ENCODE data around the gene NEUROD2. TPM values are rescaled to one million over a fixed set of nuclear protein-coding genes. Genes with fewer than 3 reads are reported as not detected.
A peak's percentile ranks its signal among the peaks of the same experiment; 100 is the strongest.

NEUROD2 gene
- total and polyA plus RNA-seq, 2 of the 13 experiments (the other 11 are each of a cell fraction or from before 2014, with no cell fraction given), result not detected

DNA sequence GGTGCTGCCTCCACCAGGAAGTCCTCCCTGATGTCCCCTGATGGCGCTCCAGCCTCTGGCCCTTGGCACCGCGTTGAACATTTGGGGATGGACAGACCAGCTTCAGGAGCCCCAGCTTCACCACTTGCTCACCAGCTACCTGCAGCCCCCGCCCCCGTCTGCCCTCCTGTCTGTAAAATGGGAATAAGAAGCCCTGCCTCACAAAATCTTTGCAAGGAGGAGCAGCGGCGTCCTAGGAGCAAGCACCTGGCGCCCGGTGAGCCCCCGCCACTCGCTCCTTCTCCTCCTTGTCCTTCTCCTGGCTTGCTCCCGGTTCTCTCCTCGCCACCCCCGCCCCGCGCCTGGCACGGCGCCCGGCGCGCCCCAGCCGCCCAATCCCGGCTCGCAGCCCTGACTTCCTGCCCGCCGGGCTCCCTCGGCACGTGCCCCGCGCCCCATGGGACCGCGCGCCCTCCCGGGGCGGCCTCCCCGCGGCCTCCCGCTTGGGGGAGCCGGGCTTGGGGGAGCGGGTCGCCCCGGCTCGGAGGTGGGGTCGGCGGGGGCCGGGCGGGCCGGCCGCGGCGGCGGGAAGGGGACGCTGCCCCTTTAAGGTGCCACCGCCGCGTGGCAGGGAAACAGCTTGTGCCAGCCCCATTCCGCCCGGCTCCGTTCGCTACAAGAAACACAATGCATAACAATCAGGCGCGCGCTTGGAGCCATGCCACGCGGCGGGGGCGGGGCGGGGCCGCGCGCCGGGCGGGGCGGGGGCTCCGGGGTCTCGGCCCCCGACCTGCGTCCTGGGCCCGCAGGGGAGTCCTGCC, 9.9 kb upstream of the NEUROD2 start (continued):
- TF ChIP-seq, protein P1, sequence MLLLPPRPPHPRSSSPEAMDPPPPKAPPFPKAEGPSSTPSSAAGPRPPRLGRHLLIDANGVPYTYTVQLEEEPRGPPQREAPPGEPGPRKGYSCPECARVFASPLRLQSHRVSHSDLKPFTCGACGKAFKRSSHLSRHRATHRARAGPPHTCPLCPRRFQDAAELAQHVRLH (CRISPR knock-in tag; IDR thresholded peaks at IDR 0.05; ENCODE audit: borderline replicate concordance, low read depth), result no peak
- TF ChIP-seq MEIS2 (CRISPR knock-in tag; IDR thresholded peaks at IDR 0.05) (0 out of 2 replicates have a peak, but pooled peaks have one; percentile 51), ZBTB7A (CRISPR knock-in tag; IDR thresholded peaks at IDR 0.05) (no peak), KDM1A (CRISPR knock-in tag; IDR thresholded peaks at IDR 0.05) (no peak), REPIN1 (CRISPR knock-in tag; IDR thresholded peaks at IDR 0.05; ENCODE audit: borderline replicate concordance, low read depth) (no peak), GABPB1 (CRISPR knock-in tag; IDR thresholded peaks at IDR 0.05) (peak; percentile 57; the same call in 1 of the 2 replicates), SOX5 (CRISPR knock-in tag; IDR thresholded peaks at IDR 0.05; ENCODE audit: borderline replicate concordance) (no peak), ZNF263 (CRISPR knock-in tag; IDR thresholded peaks at IDR 0.05) (no peak), AGO2 (optimal IDR thresholded peaks at IDR 0.05; ENCODE audit: low read depth, low read length) (no peak), RNF2 (conservative IDR thresholded peaks at IDR 0.05; ENCODE audit: low read depth) (no peak), SALL2 (CRISPR knock-in tag; IDR thresholded peaks at IDR 0.05) (no peak; the same call in 1 of the 2 replicates), MAFF (IDR thresholded peaks at IDR 0.05; ENCODE audit: low read depth, low read length) (no peak), ZNF737 (CRISPR knock-in tag; IDR thresholded peaks at IDR 0.05; ENCODE audit: borderline replicate concordance) (no peak), XBP1 (CRISPR knock-in tag; IDR thresholded peaks at IDR 0.05) (no peak), NPAS2 (CRISPR knock-in tag; IDR thresholded peaks at IDR 0.05; ENCODE audit: borderline replicate concordance) (no peak), ZNF670 (CRISPR knock-in tag; IDR thresholded peaks at IDR 0.05; ENCODE audit: borderline replicate concordance) (no peak)
- TF ChIP-seq, protein P2, sequence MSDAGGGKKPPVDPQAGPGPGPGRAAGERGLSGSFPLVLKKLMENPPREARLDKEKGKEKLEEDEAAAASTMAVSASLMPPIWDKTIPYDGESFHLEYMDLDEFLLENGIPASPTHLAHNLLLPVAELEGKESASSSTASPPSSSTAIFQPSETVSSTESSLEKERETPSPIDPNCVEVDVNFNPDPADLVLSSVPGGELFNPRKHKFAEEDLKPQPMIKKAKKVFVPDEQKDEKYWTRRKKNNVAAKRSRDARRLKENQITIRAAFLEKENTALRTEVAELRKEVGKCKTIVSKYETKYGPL (CRISPR knock-in tag; IDR thresholded peaks at IDR 0.05), result no peak
- TF ChIP-seq, protein P3, sequence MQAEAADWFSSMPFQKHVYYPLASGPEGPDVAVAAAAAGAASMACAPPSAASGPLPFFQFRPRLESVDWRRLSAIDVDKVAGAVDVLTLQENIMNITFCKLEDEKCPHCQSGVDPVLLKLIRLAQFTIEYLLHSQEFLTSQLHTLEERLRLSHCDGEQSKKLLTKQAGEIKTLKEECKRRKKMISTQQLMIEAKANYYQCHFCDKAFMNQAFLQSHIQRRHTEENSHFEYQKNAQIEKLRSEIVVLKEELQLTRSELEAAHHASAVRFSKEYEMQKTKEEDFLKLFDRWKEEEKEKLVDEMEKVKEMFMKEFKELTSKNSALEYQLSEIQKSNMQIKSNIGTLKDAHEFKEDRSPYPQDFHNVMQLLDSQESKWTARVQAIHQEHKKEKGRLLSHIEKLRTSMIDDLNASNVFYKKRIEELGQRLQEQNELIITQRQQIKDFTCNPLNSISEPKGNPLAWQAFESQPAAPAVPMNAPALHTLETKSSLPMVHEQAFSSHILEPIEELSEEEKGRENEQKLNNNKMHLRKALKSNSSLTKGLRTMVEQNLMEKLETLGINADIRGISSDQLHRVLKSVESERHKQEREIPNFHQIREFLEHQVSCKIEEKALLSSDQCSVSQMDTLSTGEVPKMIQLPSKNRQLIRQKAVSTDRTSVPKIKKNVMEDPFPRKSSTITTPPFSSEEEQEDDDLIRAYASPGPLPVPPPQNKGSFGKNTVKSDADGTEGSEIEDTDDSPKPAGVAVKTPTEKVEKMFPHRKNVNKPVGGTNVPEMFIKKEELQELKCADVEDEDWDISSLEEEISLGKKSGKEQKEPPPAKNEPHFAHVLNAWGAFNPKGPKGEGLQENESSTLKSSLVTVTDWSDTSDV (CRISPR knock-in tag; IDR thresholded peaks at IDR 0.05), result no peak
- TF ChIP-seq, protein P4, sequence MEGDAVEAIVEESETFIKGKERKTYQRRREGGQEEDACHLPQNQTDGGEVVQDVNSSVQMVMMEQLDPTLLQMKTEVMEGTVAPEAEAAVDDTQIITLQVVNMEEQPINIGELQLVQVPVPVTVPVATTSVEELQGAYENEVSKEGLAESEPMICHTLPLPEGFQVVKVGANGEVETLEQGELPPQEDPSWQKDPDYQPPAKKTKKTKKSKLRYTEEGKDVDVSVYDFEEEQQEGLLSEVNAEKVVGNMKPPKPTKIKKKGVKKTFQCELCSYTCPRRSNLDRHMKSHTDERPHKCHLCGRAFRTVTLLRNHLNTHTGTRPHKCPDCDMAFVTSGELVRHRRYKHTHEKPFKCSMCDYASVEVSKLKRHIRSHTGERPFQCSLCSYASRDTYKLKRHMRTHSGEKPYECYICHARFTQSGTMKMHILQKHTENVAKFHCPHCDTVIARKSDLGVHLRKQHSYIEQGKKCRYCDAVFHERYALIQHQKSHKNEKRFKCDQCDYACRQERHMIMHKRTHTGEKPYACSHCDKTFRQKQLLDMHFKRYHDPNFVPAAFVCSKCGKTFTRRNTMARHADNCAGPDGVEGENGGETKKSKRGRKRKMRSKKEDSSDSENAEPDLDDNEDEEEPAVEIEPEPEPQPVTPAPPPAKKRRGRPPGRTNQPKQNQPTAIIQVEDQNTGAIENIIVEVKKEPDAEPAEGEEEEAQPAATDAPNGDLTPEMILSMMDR (CRISPR knock-in tag; IDR thresholded peaks at IDR 0.05), result no peak
- TF ChIP-seq, protein P5, sequence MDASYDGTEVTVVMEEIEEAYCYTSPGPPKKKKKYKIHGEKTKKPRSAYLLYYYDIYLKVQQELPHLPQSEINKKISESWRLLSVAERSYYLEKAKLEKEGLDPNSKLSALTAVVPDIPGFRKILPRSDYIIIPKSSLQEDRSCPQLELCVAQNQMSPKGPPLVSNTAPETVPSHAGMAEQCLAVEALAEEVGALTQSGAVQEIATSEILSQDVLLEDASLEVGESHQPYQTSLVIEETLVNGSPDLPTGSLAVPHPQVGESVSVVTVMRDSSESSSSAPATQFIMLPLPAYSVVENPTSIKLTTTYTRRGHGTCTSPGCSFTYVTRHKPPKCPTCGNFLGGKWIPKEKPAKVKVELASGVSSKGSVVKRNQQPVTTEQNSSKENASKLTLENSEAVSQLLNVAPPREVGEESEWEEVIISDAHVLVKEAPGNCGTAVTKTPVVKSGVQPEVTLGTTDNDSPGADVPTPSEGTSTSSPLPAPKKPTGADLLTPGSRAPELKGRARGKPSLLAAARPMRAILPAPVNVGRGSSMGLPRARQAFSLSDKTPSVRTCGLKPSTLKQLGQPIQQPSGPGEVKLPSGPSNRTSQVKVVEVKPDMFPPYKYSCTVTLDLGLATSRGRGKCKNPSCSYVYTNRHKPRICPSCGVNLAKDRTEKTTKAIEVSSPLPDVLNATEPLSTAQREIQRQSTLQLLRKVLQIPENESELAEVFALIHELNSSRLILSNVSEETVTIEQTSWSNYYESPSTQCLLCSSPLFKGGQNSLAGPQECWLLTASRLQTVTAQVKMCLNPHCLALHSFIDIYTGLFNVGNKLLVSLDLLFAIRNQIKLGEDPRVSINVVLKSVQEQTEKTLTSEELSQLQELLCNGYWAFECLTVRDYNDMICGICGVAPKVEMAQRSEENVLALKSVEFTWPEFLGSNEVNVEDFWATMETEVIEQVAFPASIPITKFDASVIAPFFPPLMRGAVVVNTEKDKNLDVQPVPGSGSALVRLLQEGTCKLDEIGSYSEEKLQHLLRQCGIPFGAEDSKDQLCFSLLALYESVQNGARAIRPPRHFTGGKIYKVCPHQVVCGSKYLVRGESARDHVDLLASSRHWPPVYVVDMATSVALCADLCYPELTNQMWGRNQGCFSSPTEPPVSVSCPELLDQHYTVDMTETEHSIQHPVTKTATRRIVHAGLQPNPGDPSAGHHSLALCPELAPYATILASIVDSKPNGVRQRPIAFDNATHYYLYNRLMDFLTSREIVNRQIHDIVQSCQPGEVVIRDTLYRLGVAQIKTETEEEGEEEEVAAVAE (CRISPR knock-in tag; IDR thresholded peaks at IDR 0.05; ENCODE audit: borderline replicate concordance), result no peak

All from HepG2 (cell line).